Left renal pelvis (tissue), 4 donors: ENCODE measurements around the gene HNRNPA3. TPM values are rescaled to one million over a fixed set of nuclear protein-coding genes. Genes with fewer than 3 reads are reported as not detected.
A peak's percentile ranks its signal among the peaks of the same experiment; 100 is the strongest.
"Not testable (repeated sequence)": the region's sequence is repeated elsewhere in the genome, so short reads cannot be mapped to it uniquely, and the experiment has no call there.

Experiments used
- DNase-seq, 4 donors: peaks; one replicate each; pipeline ENCODE4 v3.0.0-alpha.2; 2013; ENCODE audit warnings: low read depth in 4 of 4, low spot score in 3 of 4
- polyA plus RNA-seq, 4 donors: library from polyadenylated mRNA; unstranded; fragments of 120-200 nt; gene quantifications; one replicate each; pipeline ENCODE4 v1.2.1, GENCODE V29; 2013; ENCODE audit not compliant: insufficient read length in 4 of 4

The HNRNPA3 gene
- polyA plus RNA-seq, 4 donors: 502 to 720 (median 604) TPM

DNA sequence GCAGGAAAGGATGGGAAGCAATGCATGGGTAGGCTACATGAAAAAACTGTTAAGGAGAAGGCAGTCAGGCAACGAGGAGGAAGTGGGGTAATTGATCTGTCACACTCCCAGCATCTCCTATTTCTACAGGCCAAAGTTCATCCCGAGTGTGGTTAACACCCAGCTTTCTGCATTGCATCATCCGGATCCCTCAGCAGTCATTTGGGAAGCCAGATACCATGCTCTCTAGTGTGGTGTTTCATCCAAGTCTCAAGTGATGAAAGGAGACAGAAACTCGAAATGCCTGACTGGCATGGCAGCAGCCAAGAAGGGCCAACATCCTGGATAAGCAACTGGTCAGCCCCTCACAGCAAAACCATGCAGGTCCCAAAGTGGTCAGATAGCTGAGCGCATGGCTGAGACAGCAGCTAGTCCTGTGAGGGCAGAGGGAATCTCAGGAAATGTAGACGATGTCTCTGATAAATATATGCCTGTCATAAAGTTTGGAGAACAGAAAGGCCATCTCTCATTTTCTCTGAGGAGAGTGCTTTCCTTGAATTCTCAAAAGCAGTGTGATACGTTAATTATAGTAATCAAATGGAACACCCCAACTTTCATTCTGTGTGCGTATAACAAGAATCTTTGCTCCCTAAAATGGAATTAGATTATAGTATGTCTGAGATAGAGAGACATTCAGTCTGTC is 24.8 kb upstream of the HNRNPA3 start:
- no peak for DNase-seq

DNA sequence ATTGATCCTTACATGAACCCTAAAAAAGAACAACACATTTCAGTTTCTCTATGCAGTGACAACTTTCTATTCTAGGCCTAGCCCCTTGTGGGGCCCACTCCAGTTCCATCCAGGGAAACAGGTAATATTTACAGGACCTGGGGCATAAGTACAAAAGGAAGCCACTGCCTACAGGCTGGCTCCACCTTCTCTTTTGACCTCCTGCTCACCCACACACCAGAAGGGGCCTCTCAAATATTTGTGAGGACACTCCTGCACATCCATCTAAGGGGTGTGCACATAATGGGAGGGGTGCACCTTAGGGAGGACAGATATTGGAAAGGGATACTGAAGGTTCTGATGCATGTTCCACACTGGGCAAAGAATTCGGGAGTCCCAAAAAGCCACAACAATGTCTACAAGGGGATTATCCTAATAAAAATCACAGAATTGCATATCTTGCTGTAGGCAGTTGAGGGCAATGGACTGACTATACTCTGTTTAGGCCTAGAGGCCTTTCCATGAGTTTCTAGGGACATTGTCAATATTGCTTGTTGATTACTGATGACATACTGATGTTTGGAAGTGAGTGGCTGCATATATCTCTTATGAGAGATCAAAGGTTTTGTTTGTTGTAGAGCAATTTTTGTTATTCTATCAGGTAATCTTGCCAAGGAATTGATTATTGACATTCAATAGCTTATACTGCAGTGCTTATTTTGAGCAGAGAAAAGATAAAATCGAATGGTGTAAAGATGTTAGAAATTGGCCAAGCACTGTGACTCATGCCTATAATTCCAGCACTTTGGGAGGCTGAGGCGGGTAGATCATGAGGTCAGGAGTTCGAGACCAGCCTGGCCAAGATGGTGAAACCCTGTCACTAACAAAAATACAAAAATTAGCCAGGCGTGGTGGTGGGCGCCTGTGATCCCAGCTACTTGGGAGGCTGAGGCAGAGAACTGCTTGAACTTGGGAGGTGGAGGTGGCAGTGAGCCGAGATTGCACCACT is 23.8 kb upstream of the HNRNPA3 start:
- no peak for DNase-seq

DNA sequence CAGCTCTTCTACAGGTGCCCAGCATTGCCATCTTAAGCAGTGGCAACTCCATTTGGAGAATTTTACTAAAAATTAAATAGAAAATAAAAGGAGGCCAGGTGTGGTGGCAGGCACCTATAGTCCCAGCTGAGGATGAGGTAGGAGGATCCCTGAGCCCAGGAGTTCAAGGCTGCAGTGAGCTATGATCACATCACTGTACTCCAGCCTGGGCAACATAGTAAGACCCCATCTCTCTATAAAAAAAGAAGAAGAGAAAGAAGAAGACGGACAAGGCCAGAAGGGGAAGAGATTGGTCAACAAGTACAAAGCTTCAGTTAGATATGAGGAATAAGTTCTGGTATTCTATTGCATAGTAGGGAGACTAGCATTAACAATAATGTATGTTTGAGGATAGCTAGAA is 21.7 kb upstream of the HNRNPA3 start:
- no peak for DNase-seq

DNA sequence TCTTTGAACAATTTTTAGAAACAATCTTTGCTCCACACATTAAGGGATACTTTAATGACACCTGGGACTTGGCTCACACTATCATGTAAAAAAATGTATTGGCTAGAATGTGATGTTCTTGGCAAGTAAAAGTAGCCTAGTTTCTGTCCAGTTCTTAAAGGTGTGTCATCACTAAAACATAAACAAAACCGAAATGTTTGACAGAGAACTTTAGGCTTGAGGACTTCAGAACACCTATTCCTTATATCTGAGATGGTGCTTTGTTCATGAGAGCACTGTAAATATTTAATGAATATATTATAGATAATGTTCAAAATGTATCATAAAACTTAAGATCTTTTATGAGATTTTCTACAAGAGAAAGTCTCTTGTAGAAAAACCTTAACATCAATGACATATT is 19.8 kb upstream of the HNRNPA3 start:
- DNase-seq: no peak

GRCh38 chr2:177193240-177193639 is 19.4 kb upstream of the HNRNPA3 start:
- no peak for DNase-seq

GRCh38 chr2:177195194-177195593 is 17.4 kb upstream of the HNRNPA3 start:
- DNase-seq: no peak

DNA sequence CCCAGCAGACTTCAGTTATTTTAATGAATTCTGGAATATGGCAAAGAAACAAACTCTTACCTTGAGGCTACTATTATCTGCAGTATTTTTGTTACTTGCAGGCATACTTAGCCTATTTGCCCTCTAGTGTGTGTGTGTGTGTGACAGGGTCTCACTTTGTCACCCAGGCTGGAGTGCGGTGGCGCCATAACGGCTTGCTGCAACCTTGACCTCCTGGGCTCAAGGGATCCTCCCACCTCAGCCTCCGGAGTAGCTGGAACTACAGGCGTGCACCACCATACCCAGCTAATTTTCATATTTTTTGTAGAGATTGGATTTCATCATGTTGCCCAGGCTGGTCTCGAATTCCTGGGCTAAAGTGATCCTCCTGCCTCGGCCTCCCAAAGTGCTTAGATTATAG is 12.2 kb upstream of the HNRNPA3 start:
- DNase-seq: not testable (repeated sequence)

DNA sequence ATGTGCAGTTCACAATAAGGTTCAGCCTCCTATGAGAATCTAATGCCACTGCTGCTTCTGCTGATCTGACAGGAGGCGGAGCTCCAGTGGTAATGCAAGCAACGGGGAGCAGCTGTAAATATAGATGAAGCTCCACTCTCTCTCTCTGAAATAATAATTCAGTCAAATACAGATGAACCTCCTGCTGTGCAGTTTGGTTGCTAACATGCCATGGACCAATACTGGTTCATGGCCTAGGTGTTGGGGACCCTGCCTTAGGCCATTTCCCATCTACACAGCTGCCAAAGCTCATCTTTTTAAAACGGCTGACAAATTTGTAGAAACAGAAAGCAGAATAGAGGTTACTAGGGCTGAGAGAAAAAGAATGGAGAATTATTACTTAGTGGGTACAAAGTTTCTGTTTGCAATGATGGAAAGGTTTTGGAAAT is 10.7 kb upstream of the HNRNPA3 start:
- DNase-seq: no peak

DNA sequence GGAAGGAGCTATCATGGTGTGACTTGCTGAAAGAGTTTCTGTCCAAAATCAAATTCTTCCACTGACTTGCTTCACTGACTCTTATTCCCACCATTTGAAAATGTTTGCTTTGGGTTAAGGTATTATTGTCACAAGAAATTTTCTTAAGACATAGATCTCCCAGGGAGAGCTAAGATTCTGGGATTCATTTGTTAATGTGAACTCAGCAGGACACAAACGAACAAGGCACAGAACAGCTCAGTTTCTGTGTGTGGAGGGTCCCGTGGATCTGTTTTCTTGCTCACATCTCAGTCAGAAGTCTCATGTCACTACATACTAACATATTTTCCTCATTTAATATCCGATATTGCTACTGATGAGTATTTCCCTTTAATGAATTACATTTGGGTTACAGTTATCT is 8.2 kb upstream of the HNRNPA3 start:
- DNase-seq: no peak

- DNase-seq: no peak
Observed at GRCh38 chr2:177207101-177207500, 5.5 kb upstream of the HNRNPA3 start.

- no peak for DNase-seq
Observed at GRCh38 chr2:177211169-177211568, 1.4 kb upstream of the HNRNPA3 start.

DNA sequence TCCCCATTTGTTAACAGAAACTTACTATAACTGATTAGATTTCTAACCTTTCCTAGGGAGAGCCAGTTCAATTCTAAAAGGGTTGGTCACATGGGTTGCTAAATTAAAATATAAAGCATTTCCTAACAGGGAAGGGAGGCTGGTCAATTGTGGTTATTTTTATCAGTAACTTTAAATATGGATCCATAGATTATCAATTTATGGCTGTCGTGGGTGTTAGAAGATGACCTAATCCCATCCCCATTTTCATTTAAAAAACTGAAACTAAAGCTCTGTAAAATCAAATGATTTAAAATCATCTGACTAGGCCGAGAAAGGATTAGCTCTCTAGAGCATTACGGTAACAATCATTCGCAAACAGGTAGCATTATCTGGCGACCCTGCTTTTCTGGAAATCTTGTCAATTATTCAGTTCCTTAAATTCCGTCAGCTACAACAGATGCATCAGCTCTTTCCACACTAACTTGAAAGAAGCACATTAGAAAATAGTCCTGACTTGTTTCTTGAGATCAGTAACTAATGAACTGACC is 953 bp upstream of the HNRNPA3 start:
- DNase-seq: no peak

- peak; percentile 61 to 73 (median 68) for DNase-seq
Observed at GRCh38 chr2:177212891-177213856, 580 bp downstream of the HNRNPA3 start.

DNA sequence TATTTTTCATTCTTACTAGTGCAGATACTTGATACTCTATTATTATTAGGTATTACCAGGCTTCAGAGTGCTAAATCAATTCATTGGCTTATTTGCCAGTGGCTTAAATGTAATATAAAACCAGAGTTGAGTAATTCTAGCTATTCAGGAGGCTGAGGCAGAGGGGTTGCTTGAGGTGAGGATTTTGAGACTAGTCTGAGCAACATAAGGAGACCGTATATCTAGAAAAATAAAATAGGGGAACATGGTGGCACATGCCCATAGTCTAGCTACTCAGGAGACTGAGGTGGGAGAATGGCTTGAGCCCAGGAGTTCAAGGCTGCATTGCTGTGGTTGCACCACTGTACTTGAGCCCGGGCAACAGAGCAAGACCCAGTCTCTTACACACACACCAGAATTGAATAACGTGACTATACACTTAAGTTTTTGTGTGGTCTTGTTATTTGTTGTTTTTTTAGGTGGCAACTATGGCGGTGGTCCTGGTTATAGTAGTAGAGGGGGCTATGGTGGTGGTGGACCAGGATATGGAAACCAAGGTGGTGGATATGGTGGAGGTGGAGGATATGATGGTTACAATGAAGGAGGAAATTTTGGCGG is 4.8 kb downstream of the HNRNPA3 start:
- no peak for DNase-seq

DNA sequence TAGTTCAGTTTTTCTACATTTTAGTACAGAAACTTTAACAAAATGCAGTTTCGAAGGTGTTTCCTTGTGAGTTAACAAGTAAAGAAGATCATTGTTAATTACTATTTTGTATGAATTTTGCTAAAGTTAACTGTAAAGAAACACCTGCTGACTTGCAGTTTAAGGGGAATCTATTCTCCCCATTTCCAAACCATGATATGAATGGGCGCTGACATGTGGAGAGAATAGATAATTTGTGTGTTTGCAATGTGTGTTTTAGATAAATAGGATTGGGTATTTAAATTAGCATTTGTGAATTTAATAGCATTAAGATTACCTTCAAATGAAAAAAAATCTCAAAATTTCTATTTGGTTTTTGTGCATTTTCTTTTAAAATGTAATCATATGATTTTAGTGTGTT is 7.2 kb downstream of the HNRNPA3 start:
- DNase-seq: not testable (repeated sequence)

DNA sequence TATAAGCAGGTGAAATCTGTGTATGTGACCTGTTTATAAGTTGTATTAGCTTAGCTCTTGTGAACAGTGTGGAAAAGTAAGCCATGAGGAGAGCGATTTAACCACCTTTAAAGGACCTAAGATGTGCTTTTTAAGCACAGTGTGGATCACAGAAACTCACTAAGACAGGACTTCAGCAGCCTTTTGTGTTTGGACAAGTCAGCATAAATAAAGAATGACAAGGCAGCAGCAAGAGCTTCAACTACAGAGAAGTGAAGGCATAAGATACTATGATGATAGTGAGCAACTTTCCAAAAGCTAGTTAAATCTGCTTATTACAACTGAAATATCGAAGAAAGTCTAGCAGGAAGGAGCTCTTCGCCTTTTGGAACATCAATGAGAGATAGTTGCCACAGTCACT is 8.9 kb downstream of the HNRNPA3 start:
- DNase-seq: no peak

DNA sequence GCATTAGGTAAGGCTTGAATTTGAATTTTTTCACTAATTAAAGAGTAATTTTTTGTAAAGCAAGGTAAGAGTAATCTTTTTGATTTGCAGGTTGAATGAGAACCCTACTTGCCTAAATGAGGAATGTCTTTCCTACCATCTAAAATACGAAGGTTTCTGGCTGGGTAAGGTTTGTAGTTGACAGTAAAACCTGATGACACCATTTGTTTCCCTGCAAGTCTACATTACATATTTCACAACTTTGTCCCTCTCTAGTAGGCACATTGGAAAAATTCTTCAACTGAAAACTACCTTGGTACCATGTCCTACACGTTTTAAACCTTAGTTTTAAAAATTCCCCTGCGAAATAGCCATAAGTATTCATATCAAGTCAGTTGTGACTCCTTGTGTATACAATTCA is 9.4 kb downstream of the HNRNPA3 start:
- no peak for DNase-seq

DNA sequence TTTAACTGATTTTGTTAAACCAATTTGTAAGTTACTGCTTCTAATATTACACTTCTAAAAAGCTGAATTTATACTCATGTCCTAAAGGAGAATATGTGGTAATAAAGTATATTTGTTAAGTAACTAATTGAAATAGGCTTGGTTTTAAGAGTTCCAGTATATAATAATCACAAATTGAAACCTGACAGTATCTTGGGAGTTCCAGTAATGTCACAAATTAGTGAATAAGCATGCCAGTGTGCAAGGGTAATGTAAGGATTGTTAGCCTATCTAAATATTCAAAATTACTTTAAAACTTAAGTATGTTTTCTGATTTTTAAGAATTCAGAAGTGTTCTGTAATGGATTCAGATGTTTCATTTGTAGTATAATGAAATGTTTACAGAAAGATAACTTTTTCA is 10.8 kb downstream of the HNRNPA3 start:
- DNase-seq: not testable (repeated sequence)

- no peak for DNase-seq
Observed at GRCh38 chr2:177225965-177226360, 13.4 kb downstream of the HNRNPA3 start.
